NCI-H748 (cell line): ENCODE results near the gene ESPN.
A peak's percentile ranks its signal among the peaks of the same experiment; 100 is the strongest.
"Not testable (repeated sequence)": the region's sequence is repeated elsewhere in the genome, so short reads cannot be mapped to it uniquely, and the experiment has no call there.

ENCODE experiments used
- DNase-seq: peaks from one replicate; lab custom pipeline; 2025; ENCODE audit not compliant: unreplicated experiment; lab: John Stamatoyannopoulos, UW

Gene ESPN

DNA sequence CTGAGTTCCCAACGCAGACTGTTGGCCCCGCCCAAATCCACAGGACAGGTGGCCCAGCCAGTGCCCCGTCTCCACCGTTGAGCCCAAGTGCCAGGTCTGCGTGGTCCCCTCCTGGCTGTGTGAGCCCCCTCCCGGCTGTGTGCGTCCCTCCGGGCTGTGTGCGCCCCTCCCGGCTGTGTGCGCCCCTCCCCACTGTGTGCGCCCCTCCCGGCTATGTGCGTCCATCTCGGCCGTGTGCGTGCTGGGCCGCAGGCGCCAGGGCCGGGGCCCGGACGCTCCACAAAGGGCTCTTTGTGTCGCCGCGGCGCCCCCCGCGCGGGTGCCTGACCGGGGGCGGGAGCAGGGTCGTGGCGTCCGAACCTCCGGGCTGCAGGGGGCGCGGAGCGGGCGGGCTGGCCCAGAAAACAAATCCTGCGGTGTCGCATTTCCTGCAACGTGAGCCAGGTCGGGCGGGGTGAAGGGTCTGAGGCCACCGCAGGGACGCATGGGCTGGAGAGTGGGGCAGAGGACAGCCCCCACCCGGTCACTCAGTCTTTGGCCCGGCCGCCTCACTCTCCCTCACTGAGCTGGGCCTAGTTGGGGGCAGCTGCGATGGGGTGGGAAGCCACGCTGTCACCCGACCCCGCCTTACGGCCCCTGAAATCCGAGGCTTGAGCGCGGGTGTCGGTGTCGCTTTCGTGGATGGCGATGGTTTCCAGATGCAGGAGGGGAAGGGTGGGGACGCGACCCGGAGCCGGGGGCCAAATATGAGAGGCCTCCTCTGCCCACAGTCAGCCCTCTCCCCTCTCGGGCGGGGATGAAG lies 22.6 kb downstream of the ESPN start:
- DNase-seq: peak; percentile 67

DNA sequence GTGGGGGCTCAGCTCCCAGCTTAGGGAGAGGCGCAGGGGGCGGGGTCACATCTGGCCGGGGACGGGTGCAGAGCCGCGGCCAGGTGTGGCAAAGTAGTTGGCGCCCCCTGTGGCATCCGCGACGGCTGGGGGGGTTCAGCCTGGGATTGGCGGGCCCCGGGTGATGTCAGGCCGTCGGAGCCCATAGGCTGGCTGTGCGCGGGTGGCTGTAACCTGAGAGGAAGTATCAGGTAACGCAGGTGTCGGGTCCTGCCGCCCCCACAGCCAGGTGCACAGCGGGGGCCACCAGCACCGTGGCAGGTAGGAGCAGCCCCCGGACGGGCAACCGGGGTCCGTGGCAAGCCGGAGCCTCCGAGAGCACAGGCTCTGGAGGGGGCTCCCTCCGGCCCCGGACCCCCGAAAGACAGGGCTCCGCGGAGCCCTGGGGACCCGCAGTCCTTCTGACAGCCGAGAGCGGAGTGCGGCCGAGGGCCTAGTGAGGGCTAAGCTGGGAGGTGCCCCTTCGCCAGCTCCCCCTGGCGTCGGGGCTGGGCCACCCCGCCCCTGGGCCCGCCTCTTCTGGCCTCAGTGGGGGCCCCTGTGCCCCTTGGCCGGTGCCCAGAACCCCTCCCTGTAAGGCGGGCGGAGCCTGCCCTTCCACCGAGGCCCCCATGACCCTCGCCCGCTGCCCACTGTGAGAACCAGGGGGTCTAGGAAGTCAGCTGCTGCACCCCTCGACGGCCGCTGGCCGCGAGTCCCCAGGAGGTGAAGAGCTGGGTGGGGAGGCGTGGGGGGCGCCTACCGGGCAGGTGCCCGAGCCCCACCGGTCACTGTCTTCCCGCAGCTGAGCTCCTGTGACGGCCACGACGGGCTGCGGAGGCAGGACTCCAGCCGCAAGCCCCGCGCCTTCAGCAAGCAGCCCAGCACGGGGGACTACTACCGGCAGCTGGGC lies 23.5 kb downstream of the ESPN start:
- DNase-seq: peak; percentile 91

DNA sequence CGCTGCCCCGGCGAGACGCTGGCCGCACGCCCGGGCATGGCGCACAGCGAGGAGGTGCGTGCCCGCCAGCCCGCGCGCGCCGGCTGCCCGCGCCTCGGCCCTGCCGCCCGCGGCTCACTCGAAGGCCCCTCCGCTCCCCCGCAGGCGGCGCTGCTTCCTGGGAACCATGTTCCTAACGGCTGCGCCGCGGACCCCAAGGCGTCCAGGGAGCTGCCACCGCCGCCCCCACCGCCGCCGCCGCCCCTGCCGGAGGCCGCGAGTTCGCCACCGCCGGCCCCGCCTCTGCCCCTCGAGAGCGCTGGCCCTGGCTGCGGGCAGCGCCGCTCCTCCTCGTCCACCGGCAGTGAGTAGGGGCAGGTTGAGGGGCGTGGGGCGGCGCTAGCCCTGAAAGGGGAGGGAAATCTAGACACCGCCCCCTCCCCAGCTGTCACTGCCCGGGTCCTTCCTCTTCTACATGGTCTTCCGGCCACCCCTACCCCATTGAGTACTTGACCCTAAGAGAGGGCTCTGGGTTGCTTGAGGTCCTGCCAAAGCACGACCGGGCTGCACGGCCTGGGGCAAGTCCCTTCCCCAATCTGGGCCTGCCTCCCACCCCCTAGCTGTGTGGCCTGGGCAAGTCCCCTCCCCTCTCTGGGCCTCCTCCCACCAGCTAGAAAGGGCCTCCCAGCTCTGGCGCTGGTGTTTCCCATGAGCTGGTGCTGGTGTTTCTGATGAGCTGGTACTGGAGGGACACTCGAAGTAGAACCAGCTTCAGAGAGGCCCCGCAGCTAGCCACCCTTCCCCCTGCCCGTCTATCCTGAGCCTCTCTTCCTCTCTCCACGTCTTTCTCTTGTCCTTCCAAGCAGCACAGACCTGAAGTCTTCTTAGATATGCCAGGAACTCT lies 24.4 kb downstream of the ESPN start:
- DNase-seq: peak; percentile 63

DNA sequence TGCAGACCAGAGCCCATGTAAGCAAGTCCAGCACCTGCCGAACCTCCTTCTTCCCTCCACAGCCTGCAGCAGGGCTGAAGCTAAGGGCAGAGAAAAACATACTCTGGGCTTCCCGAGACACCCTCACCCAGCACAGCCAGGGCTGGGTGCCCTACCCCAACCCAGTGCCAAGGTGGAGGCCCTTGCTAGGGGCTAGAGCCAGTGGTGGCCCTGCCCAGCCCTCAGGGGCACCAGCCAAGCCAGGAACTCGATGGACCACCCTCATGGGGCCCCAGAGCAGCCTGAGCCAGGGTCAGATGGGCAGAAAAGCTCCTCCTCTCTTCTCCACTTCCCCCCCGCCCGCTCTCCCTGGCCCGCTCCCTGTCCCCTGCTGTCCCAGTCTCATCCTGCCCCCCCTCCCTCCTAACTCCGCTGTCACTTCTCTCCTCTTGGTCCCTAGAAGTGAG lies 25.5 kb downstream of the ESPN start:
- no peak for DNase-seq

DNA sequence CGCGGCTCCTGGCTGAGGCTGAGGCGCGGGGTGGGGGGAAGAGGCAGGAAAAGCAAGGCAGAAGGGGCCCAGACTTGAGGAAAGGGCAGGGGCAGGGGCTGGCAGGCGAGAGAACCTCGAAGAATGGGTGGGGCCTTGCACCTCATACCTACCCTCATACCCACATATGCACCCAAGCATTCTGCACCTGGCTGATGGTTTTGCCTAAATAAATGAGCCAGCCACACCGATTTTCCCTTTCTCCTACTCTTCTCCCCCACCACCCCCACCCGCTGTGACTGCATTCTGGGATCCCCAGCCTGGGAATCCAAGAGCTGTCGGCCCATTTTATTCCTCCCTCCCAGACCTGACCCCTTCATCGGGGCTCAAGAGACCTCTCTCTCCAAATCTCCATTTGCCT lies 25.9 kb downstream of the ESPN start:
- DNase-seq: not testable (repeated sequence)

DNA sequence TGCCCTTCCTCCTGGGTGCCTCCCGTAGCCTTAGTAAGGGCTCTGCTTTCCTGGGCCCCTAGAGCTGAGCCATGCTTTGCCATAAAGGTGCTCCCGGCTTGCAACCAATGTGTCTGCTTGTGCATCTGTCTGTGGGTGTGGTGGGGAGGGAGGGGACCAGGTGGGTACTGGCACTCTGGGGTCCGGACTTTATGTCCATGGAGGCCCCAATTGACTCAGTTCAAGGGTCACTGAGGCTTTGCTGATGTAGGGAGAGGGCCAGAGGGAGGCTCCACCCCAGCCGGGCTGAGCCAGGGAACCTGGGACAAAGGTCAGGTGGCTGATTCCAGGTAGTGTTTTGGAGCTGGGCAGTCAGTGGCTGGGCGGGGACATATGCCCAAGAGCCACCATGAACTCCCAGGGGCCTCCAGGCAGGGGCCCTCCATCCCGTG lies 26.4 kb downstream of the ESPN start:
- DNase-seq: no peak

DNA sequence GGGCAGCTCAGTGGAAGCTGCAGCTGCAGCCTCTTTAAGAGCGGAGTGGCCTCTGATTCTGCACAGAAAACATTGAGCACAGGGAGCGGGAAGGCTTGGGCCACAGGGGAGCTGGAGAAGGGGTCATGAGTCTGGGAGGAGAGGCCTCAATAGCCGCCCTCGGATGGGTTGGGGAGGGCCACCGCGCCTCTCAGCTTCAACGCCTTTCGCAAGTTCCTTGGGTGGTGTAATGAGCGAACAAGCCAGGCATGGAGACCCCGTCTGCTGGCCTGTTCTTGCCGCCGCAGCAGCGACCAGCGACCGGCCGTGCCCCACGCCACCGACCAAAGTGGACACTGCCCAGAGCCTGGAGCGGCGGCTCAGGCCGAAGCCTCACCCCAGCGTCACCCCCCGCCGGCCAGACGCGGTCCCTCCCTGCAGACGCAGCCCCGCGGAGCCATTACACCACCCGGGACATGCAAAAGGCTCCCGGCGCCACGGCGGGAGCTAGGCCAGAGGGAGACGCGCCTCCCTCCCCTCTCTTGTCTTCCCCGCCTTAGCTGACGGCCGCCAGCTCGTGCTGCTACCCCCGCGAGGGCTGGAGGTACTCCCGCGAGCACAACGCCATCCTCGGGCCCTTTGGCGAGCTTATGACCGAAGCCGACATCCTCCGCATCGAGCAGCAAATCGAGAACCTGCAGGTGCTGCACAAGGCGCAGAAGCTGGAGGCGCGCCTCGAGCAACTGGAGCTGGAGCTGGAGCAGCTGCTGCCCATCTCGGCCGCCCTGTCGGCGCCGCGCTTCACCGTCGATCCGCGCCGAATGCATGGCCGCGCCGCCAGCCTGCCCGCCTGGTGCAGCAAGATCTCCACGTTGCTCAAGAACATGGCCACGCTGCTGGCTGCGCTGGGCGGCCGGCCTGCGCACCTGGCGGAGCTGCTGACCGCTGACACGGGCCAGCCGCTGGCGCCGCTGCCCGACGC lies 29.6 kb downstream of the ESPN start:
- not testable (repeated sequence) for DNase-seq

DNA sequence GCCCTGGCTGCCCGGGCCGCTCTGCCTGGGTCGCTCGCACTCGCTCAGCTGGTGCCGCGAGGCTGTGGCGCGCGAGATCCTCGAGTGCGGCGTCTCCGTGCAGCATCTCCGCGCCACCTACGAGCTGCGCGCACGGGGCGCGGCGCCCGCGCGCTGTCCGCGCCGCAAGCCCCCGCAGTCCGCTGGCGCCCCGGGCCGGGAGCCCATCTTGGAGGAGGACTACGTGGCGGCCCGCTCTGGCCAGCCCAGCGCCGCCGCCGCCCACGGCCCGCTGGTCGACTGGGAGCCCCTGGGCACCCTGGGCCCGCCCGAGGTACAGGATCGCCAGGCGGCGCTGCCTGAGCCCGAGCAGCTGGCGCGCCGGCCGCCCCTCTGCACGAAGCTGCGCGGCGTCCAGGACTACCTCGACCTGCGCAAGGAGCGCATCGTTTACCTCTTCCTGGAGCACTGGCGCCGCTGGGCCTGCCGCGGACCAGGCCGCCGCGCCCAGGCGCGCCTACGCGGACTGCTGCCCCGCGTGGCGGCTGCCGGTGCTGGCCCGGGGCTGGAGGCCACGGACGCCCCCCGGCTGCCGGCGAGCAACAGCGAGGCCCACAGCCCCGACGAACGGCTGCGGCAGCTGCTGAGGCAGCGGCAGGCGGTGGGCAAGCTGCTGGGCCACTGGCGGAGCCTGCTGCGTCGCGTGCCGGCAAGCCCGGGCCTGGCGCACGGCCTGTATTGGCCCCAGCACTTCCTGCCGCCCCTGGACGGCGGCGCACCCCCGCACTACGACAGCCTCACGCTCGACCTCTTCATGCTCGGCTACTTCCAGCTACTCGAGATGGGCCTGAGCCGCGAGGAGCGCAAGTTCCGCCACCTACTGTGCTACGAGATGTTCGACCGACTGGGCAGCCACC lies 30.5 kb downstream of the ESPN start:
- no peak for DNase-seq

DNA sequence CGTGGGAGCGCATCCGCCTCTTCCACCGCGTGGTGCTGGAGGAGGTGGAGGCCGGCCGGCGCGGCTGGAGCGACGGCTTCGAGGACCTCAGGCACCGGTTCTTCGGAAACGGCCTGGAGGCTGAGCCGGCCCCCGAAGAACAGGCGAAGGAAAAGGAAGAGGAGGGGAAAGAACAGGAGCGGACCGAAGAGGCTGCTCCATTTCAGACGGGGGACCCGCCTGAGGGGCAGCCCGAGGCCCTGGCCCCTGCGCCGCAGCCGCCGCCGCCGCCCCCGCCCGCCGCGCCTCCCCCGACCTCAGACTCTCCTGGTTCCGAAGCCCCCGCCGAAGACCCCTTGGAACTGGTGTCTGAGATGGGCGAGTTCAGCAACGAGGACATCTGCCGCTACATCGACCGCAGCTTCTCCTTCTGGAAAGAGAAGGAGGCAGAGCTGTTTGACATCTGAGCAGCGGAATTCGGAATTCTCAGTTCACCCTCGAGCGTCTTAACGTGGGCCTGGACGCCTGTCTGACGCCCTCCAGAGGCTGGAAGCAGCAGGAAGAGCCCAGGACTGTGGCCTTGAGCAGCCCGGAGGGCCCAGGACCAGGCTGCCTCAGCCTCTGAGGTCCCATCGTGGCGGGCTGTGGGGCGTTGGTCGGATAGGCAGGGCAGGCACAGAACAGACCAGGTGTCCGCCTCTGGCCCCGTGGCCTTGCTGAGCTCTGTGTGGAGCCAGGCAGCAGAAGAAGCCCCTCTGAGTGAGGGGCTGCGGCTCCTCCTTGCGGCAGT lies 31.4 kb downstream of the ESPN start:
- not testable (repeated sequence) for DNase-seq

DNA sequence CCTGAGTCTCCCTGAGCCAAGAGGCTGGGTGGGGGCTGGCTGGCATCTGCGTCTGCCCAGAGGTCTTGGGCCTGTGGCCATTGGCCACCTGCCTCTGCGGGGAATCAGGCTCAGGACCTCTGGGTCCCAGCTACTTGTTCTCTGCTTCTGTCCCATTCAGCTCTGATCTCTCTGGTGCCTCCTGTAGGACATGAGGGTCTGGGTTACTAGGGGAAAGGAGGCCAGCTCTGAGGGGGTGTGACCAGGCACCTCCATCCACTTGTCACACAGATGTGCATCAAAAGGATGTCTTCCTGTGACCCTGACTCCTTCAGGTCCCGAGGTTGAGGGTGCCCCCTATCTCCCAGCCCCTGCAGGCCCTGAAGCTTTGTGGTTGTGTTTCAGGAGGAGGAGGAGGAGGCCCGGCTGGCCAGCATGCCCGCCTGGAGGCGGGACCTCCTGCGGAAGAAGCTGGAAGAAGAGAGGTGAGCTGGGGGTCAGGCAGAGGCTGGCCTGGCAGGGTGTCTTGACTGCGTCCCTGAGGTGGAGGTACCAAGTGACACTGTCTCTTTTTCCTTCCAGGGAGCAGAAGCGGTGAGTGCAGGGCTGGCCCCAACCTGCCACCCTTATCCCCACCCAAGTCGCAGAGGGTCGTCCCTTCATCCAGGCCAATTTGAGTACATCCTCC lies 32.4 kb downstream of the ESPN start:
- no peak for DNase-seq

DNA sequence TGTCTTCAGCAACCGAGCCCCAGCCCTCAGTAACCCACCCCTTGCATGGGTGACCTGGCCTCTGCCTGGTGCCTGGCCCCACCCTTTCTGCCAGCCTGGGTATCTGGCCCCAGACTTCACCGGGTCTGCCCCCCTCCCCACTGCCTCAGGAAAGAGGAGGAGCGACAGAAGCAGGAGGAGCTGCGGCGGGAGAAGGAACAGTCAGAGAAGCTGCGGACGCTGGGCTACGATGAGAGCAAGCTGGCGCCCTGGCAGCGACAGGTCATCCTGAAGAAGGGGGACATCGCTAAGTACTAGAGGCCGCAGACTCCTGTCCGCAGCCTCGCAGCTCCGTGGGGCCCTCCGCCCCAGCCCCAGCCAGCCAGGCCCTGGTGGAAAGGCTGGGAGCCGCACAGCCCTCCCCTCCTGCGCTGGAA lies 35.3 kb downstream of the ESPN start:
- no peak for DNase-seq

DNA sequence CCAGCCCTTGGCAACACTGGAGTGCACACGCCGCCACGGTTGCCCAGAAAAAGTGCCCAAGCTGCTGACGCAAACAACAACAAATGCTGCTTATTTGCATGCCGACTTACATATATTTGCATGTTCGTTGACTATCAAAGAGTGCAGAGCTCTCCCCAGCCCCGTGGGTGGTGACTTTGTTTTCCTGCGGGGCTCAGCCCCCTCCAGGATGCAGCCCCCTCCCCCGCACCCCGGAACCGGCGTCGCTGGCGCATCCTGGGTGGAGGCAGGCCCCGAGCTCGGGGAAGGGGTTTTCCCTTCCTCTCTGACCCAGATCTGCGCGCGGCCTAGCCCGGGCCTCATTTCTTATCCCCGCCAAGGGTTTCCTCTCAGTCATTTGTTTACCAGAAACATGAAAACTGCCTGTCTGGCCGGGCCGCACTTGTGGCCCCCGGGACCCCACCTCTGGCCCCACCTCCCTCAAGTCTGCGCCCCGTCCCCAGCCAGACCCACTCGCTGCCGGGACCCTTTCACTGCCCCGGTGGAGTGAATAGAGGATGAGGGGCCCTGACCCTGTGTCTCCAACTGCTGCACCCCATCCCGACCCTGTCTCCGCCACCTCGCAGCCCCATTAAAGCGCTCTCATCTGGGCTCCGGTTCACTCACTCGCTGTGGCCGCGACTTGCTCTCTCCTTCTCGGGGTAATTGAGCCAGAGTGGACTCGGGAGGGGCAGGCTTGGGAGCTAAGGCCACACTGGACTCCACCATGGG lies 35.9 kb downstream of the ESPN start:
- DNase-seq: no peak

DNA sequence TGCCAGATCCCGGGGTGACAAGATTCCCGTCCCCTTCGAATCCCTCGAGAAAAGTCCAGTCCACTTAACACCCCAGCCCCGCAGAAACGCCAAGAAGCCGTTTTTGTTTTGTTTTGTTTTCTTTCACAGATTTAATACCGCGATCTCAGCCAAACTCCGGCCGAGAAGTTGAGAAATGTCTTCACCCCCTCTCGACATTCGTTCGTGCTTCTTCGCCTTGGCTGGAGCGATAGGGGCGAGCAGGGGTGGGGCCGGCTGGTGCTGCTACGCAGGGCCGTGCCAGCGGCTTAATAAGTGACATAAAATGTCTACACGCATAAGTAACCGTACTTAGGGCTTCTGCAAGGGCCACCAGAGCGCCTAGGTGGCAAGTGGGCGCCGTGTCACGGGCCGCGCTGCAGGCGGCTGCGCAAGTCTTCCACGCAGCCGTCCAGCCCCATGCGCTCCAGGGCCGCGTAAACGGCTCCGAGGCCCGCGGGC lies 36.5 kb downstream of the ESPN start:
- DNase-seq: no peak

DNA sequence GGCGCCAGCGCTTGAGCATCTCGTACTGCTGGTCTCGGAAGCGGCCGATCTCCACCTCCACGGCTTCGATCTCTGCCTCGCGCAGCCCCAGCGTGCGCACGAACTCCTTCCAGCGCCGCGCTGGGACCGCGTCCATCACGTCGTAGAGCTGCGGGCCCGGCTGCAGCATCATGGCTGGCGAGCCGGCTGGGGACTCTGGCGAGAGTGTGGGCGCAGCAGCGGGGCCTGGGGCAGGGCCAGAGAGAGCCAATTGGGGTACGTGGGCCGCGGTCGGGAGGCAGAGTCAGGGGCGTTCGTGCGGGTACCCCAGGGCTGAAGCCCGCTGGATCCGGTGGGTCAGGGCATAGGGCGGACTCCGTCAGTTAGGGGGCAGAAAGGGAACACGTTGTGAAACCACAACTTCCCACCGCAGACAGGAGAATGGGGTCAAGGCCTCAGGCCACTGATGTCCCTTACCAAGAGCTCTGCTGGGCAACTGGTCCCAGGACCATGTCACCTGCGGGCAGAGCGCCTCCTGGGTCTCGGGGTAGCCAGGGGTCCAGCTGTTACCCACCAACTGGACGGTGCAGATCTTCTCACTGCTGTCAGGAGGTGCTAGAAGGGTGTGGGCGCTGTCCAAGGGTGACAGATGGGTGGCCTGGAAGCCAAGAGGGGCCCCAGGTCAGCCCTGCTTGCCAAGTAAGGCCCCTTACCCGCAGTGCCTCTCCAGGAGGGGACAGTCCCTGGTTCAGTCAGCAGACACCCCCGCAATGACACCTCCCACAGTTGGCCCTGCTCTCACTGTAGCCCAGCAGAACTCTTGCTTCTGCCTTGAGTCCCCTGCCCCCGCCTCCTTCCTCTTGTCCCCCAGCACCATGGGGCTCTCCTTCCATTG lies 37.2 kb downstream of the ESPN start:
- DNase-seq: no peak

DNA sequence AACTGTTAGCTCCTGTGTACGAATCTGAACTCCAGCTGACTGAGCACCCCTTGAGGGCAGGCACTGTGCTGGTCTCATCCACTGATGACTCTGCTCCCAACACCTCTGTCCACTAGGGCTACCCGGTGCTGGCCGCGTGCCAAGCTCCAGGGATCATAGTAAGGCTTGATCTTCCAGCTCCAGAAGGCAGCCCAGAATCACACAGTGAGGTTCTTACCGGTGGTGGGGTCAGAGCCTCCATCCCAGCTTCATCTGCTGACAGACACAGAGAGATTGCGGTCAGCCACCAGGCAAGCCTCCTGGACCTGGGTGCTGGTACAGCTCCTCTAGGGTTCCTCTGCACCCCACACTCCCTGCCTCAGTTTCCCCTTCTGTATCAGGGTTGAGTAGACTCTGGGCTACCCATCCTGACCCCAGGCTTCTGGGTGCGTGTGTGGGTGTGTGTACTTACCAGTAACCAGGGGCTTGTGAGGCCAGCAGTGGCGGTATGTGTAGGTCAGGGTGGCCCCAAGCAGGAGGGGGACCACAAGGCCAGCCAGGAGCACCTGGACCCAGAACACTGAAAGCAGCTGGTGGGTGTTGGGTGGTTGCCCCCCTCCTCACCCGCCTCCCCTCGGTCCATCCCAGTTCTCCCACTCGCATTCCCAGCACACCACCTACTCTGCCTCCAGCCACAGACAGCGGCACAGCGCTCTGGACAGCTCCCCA lies 38.0 kb downstream of the ESPN start:
- DNase-seq: no peak
